Frontal cortex (tissue), 4 donors: Measurements from ENCODE around the gene SCN1B. TPM values are rescaled to one million over a fixed set of nuclear protein-coding genes. Genes with fewer than 3 reads are reported as not detected.
A peak's percentile ranks its signal among the peaks of the same experiment; 100 is the strongest.

Experiments used
- DNase-seq, 2 donors: peaks; one replicate each; pipeline ENCODE4 v3.0.0; 2012; ENCODE audit warnings: low spot score in 2 of 2
- FAIRE-seq: peaks from 2 replicates; lab custom pipeline; 2012; peaks lifted over from hg19 to GRCh38; lab: Jason Lieb, UNC
- total RNA-seq: library from RNA; depleted of rRNA; stranded (reverse); fragments of >200 nt; gene quantifications from one replicate; pipeline ENCODE4 v1.2.3, GENCODE V29; 2014
- donor health status: control.
- donor health status: control.
- donor health status: control.

The SCN1B gene
- total RNA-seq, 1 donor from 2014 or later = 0.82 TPM

DNA sequence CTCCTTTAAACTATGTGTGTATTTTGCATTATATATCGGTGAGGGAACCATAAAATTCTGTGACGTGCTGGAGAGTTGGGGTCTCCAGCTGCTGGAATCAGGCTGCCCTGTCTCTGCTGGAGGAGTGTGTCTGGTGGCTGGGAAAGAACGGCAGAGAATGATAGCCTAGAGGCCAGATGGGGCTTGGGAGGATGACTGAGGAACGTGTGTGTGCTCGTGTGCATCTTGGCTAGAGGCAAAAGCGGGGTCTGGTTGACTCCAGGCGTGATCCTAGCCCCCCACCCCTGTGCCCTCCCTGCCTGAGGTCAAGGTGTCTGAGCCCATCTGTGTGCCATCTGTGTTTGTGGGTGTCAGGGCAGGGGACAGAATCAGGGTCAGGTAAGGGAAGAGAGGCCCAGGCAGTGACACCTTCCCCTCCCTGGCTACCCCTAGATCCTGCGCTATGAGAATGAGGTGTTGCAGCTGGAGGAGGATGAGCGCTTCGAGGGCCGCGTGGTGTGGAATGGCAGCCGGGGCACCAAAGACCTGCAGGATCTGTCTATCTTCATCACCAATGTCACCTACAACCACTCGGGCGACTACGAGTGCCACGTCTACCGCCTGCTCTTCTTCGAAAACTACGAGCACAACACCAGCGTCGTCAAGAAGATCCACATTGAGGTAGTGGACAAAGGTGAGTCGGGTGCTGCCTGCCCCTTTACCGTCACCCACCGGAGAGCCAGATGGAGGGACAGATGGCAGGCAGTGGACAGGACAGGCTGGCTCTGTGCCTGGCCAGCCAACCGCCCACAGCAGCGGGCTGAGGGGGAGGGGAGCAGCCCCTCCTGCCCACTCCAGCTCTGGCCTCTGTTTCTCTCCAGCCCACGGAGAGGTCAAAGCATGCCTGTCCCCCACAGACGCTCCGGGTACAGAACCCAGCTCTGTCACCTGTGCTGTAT lies 3.1 kb downstream of the SCN1B start:
- FAIRE-seq = no peak
- no peak for DNase-seq

DNA sequence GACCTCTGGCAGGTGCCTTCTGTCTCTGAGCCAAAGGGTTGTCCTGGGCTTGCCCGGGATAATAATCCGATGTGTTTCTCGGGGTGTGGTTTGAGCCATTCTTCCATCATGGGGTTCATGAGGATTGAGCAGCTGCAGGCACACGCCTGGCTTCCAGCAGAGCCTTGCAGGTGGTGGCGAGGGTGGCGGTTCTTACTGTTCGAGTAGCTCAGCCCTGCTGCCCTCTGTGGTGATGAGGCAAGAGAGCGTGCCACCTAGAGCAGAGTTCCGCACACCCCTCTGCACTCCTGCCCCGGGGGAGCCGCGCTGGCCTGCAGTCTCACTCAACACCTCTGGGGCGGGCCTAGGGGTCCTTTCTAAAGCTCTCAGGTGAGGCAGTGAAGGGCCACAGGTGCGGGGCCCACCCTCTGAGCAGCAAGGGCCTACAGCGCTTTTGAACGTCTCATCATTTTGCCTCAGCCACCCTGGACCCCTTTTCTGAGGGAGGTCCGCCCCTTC lies 3.8 kb downstream of the SCN1B start:
- DNase-seq = no peak
- FAIRE-seq = no peak

DNA sequence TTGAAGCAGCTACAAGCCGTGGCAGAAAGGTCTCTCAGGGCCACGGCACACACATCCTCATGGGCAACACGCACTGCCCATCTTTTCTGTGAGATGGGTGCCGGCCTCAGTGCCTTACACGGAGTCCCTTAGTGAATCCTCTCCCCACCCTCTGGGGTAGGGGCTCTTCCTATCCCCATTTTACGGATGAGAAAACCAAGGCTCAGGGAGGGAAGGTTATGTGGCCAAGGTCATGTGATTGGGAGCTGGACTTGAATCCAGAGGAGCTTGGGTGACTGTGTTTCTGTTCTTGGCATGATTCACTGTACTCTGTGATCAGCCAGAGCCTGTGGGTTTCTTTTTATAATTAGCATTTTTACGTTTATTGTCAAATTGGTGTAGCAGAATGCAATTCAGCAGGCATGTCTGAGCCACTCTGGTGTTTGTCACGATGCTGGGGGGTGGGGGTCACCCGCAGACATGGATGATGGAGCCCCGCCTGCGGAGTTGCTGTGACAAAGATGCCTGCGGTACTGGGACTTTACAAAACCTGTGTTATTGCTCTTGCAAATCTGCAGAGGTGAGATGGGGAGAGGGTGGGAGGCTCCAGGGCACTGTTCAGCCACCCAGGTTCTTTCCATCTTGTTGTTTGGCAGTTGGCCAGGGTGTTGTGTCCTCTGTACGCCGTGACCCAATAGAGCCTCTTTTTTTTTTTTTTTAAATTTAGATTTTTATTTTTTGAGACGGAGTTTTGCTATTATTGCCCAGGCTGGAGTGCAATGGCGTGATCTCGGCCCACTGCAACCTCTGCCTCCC lies 4.5 kb downstream of the SCN1B start:
- FAIRE-seq = no peak
- no peak for DNase-seq

- peak; percentile 59 to 69 for DNase-seq
- no peak for FAIRE-seq
Measured at GRCh38 chr19:35037716-35038622, 7.7 kb downstream of the SCN1B start.

DNA sequence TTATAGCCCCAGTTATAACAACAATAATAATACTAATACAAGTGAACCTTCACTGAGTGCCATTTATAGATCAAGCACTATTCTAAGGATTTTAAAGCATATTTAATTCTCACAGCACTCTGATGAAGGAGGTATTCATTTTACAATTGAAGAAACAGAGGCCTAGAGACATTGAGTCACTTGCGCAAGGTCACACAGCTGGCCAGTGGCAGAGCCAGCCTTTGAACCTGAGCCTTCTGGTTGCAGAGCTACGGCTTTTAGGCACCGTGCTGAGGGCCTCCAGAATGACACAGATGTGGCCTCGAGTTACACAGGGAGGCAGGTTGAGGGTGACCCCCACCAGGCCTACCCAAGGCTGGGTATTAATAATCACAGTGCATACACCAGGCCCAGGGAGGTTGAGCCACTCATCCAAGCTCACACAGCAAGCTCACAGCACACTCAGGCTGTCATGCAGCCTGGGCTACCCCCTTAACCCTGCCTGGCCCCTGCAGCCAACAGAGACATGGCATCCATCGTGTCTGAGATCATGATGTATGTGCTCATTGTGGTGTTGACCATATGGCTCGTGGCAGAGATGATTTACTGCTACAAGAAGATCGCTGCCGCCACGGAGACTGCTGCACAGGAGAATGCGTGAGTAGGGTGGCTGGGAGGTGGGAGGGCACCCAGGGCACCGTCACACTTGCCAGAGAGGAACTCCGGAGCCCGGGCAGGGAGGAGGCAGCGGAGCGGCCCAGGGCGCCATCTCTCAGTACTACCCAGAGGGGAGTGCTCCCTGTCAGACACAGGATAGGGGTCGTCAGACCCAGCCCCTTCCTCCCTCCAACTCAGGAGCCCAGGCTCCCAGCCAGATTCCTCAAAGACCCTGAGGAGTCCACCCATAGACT lies 8.6 kb downstream of the SCN1B start:
- FAIRE-seq (no peak), DNase-seq (no peak)

DNA sequence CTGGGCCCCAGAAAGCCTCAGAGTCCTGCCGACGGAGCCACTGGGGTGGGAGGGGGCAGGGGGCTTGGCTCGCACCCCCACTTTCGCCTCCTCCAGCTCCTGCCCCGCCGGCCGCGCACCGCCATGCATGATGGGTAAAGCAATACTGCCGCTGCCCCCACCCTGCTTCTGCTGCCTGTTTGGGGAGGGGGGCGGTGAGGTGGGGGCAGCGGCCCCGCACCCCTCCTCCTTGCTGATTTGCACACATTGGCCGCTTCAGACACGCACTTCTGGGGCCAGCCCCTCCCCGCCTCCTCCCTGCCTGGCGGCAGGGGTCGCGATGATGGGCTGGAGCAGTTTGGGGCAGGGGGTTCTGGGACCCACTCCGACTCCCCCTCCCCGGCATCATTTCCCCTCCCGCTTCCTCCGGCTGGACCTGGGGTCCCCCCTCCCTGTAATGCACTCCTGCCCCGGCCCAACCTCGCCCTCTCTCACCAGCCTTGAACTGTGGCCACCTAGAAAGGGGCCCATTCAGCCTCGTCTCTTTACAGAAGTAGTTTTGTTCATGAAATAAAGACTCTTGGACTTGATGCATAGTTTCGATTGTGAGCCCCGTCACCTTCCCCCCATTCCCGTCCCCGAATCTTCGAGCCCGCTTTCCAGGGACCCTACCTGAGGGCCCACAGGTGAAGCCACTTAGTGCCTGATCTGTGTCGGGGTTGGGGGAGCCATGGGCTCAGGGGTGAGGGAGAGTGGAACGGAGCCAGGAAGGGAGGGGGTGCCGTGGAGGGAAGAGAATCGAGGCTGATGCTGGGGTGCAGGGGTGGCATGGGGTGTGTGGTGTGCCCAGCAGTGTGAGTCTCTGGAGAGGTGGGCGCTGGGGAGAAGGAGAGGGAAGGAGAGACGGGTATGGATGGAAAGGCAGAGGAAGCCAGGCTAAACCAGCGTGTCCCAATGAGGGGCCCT lies 9.9 kb downstream of the SCN1B start:
- DNase-seq (no peak), FAIRE-seq (no peak)

DNA sequence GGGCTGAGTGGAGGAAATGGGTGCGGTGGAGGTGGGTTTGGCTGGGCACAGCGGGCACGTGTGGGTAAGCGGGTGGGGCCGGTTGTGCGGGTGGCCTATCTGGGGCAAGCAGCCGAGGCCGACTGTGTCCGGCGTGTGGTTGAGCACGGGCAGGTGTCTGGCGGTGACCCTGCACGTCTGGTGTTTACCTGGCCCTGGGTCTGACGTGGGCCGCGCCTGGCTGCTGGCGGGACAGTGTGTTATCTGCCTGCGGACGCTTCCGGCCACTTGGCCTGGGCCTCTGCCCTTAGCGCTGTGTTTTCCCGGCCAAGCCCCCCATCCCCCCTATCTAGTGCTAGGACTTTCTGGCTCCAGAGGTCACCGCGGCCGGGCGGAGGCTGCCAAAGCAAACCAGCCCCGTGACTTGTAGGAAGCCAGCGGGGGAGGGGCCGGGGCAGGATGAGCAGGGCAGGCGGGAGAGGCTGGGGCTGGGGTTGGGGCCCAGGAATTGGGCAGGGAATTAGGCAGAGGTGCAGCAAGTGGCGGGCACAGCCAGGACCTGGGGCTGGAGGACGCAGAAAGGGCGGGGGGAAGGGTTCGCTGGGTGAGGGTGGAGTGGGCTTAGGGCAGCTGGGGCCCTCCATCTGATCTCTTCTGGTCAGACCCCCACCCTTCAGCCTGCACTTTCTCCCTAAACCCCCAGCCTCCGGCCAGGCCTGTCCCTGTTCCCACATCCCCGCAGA lies 10.7 kb downstream of the SCN1B start:
- FAIRE-seq (no peak), DNase-seq (peak; percentile 76 to 79)

- FAIRE-seq = no peak
Measured at GRCh38 chr19:35041548-35042055, 11.3 kb downstream of the SCN1B start, which contains the start of gene HPN. Gene HPN, plus strand, starts transcription at chr19:35041721. Its CDS starts 786 bp downstream, at chr19:35042507.

GRCh38 chr19:35042056-35042730 lies 11.9 kb downstream of the SCN1B start:
- FAIRE-seq (no peak), DNase-seq (no peak)

More at GRCh38 chr19:35041548-35042055, 11.3 kb downstream of the SCN1B start, which contains the start of gene HPN:
- no peak for DNase-seq

- no peak for DNase-seq
- no peak for FAIRE-seq
Measured at GRCh38 chr19:35042954-35043604, 12.8 kb downstream of the SCN1B start.

GRCh38 chr19:35043906-35044305 lies 13.6 kb downstream of the SCN1B start:
- DNase-seq (no peak), FAIRE-seq (no peak)

DNA sequence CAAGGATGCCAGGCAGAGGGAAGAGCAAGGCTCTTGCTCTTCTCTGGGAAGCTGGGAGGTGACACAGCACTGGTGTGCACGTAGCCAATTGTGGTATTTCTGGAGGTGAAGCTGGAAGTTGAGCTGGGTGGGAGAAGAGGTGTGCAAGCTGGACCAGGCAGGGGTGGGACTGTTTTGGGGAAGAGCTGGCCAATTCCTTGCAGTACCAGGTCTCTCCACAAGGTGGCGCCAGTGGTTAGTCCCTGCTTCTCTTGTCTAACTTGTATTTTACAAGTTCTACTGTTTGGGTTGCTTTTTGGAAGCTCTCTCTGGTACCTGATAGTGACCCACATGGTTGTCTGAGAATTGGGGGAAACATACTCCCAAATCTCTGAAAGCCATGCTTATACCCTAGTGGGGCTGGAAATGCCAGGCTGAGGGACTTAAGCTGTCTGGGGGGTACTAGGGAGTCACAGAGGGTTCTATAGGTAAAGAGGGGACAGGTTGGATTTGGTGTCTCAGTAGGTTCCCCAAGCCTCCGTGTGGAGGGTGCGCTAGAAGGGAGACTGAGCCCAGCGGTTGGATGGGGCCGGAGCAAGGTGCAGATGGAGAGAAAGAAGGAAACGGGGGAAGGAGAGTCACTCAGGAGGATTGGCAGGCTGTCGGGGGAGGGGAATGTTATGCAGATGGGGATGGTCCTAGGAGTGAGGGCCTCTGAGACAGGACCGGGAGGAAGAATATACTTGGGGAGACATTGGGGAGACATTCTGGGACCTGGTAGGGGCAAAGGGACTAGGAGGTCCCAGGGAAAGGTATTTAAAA lies 14.2 kb downstream of the SCN1B start:
- no peak for FAIRE-seq
- DNase-seq = peak; percentile 74 to 82

- DNase-seq (peak; percentile 46 to 58), FAIRE-seq (no peak)
Measured at GRCh38 chr19:35045667-35046300, 15.5 kb downstream of the SCN1B start.

- no peak for DNase-seq
- no peak for FAIRE-seq
Measured at GRCh38 chr19:35046461-35046860, 16.2 kb downstream of the SCN1B start.
